NT2/D1 (cell line): ENCODE data around the gene OPHN1.

ENCODE experiments used
- SUZ12 ChIP-seq: IDR thresholded peaks from 2 replicates; pipeline ENCODE4 v1.6.1; 2011; ENCODE audit not compliant: insufficient read length, insufficient read depth; ENCODE audit errors: extremely low read depth
- YY1 ChIP-seq: IDR thresholded peaks from 2 replicates; pipeline ENCODE4 v1.6.1; 2011; ENCODE audit not compliant: insufficient read length, insufficient read depth
- ZNF274 ChIP-seq: IDR thresholded peaks from 2 replicates; pipeline ENCODE4 v1.6.1; 2011; ENCODE audit warnings: mild to moderate bottlenecking, low read depth, low read length

DNA sequence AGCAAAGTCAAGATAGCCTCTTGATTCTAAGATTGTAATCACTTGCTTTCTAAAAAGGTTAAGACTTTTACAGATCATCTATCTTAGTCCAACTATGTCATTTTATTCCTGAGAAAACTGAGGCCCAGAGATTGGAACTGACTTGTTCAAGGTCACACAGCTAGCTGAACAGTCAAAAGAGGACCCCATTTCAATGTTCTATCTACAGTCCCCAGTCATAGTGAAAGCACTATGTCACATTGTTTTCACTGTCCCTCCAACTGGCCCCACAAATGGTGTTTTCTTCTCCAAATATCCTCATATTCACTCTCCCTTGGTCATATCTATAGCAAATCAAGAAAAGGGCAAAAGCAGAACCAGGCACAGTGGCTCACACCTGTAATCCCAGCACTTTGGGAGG is 145.2 kb downstream of the OPHN1 start:
- TF ChIP-seq SUZ12 (no peak), ZNF274 (no peak), YY1 (no peak)
